NT2/D1 (cell line): ENCODE measurements around the gene PPP1R9A.

ENCODE experiments used
- SUZ12 ChIP-seq: IDR thresholded peaks from 2 replicates; pipeline ENCODE4 v1.6.1; 2011; ENCODE audit not compliant: insufficient read length, insufficient read depth; ENCODE audit errors: extremely low read depth
- YY1 ChIP-seq: IDR thresholded peaks from 2 replicates; pipeline ENCODE4 v1.6.1; 2011; ENCODE audit not compliant: insufficient read length, insufficient read depth
- ZNF274 ChIP-seq: IDR thresholded peaks from 2 replicates; pipeline ENCODE4 v1.6.1; 2011; ENCODE audit warnings: mild to moderate bottlenecking, low read depth, low read length

- no peak for TF ChIP-seq YY1
- TF ChIP-seq SUZ12, result no peak
- no peak for TF ChIP-seq ZNF274
These were observed 63.9 kb downstream of the PPP1R9A start for GRCh38 chr7:94971051-94971867.
